SKM-1 treated with dmso at 0.1 percent for 144 hours (cell line): ENCODE data around the gene LIPC.

Source experiments
- DNase-seq: peaks from one replicate; lab custom pipeline; 2025; ENCODE audit not compliant: unreplicated experiment; lab: John Stamatoyannopoulos, UW

Gene LIPC

GRCh38 chr15:58433597-58434333 lies 2.0 kb downstream of the LIPC start:
- no peak for DNase-seq

GRCh38 chr15:58434334-58434875 lies 2.6 kb downstream of the LIPC start:
- DNase-seq = no peak

GRCh38 chr15:58436552-58436951 lies 4.8 kb downstream of the LIPC start:
- DNase-seq = no peak

GRCh38 chr15:58437531-58438105 lies 5.8 kb downstream of the LIPC start:
- no peak for DNase-seq

- no peak for DNase-seq
These were observed 6.3 kb downstream of the LIPC start for GRCh38 chr15:58438111-58438510.

GRCh38 chr15:58438956-58439355 lies 7.2 kb downstream of the LIPC start:
- DNase-seq = peak; percentile 57

- no peak for DNase-seq
These were observed 8.5 kb downstream of the LIPC start for GRCh38 chr15:58440158-58440910.

GRCh38 chr15:58440922-58441321 lies 9.1 kb downstream of the LIPC start:
- DNase-seq = no peak

- no peak for DNase-seq
These were observed 9.7 kb downstream of the LIPC start for GRCh38 chr15:58441376-58442070.

- no peak for DNase-seq
These were observed 10.3 kb downstream of the LIPC start for GRCh38 chr15:58442122-58442521.

GRCh38 chr15:58443308-58443707 lies 11.5 kb downstream of the LIPC start:
- no peak for DNase-seq

- no peak for DNase-seq
These were observed 12.3 kb downstream of the LIPC start for GRCh38 chr15:58444056-58444455.

GRCh38 chr15:58444658-58445332 lies 13.0 kb downstream of the LIPC start:
- no peak for DNase-seq

GRCh38 chr15:58445865-58446264 lies 14.1 kb downstream of the LIPC start:
- DNase-seq = no peak

- DNase-seq = no peak
These were observed 14.7 kb downstream of the LIPC start for GRCh38 chr15:58446521-58446920.

GRCh38 chr15:58447271-58448010 lies 15.7 kb downstream of the LIPC start:
- DNase-seq = peak; percentile 38

- no peak for DNase-seq
These were observed 16.5 kb downstream of the LIPC start for GRCh38 chr15:58448331-58448730.

GRCh38 chr15:58448906-58449305 lies 17.1 kb downstream of the LIPC start:
- no peak for DNase-seq

GRCh38 chr15:58451826-58452225 lies 20.0 kb downstream of the LIPC start:
- DNase-seq = no peak

- no peak for DNase-seq
These were observed 21.0 kb downstream of the LIPC start for GRCh38 chr15:58452775-58453174.
